Measurements from ENCODE around the gene CUL9.

CUL9 gene

GRCh38 chr6:43196337-43196736 is 14.3 kb downstream of the CUL9 start:
- Histone ChIP-seq H3K9me3 (ENCODE audit: control insufficient read depth, low read length) (no peaks in the 10 kb centered on the region), H3K4me3 (ENCODE audit: insufficient read depth in 1 of 2, low read depth in 1 of 2, low read length in 2 of 2) (no peak overlapping the region), H2BK15ac (ENCODE audit: low read depth, poor library complexity, severe bottlenecking) (no peak overlapping the region), H3K27me3 (ENCODE audit: control insufficient read depth in 1 of 2, insufficient read depth in 1 of 2, low read length in 2 of 2) (no peaks in the 10 kb centered on the region), H2AK5ac (ENCODE audit: low read length, severe bottlenecking) (no peak overlapping the region), H3K9ac (ENCODE audit: low read length) (no peak overlapping the region), H3K14ac (ENCODE audit: low read length in 2 of 2) (no peak overlapping the region), H3K36me3 (ENCODE audit: control insufficient read depth in 1 of 2, insufficient read depth in 2 of 2, low read depth in 1 of 2, low read length in 2 of 2) (peaks cover 69 to 75% of the 10 kb centered on the region in 2 experiments), H2AFZ (ENCODE audit: low read depth, low read length) (no peak overlapping the region), H3K4ac (ENCODE audit: low read depth in 1 of 2, low read length in 2 of 2) (no peak overlapping the region), H3K79me1 (replicated peaks; ENCODE audit: low read length, poor library complexity, severe bottlenecking) (peaks cover 6% of the 10 kb centered on the region), H3K4me1 (ENCODE audit: control insufficient read depth, insufficient read depth, low read depth, low read length) (no peaks in the 10 kb centered on the region), H2BK5ac (ENCODE audit: low read depth, low read length, poor library complexity, severe bottlenecking) (no peak overlapping the region), H3K23ac (ENCODE audit: low read length in 2 of 2) (no peak overlapping the region), H3K4me2 (ENCODE audit: low read length, poor library complexity, severe bottlenecking) (no peak overlapping the region), H2BK12ac (ENCODE audit: low read length in 2 of 2) (no peak overlapping the region), H3K27ac (ENCODE audit: low read length, poor library complexity, severe bottlenecking) (no peak overlapping the region), H3K18ac (ENCODE audit: low read depth in 1 of 2, low read length in 2 of 2) (no peak overlapping the region), H2BK120ac (ENCODE audit: low read depth, low read length) (no peak overlapping the region), H4K91ac (ENCODE audit: low read length) (no peak overlapping the region), H4K8ac (ENCODE audit: low read length) (no peak overlapping the region)
- over 99% methylated on average over 5 of the region's 5 CpGs for WGBS
- no peak for DNase-seq

- Histone ChIP-seq H3K36me3 (ENCODE audit: control insufficient read depth in 1 of 2, insufficient read depth in 2 of 2, low read depth in 1 of 2, low read length in 2 of 2) (peaks cover 74 to 83% of the 10 kb centered on the region in 2 experiments), H3K4ac (ENCODE audit: low read depth in 1 of 2, low read length in 2 of 2) (no peak overlapping the region), H2AK5ac (ENCODE audit: low read length, severe bottlenecking) (no peak overlapping the region), H3K27ac (ENCODE audit: low read length, poor library complexity, severe bottlenecking) (no peak overlapping the region), H3K9ac (ENCODE audit: low read length) (no peak overlapping the region), H2BK120ac (ENCODE audit: low read depth, low read length) (no peak overlapping the region), H2BK15ac (ENCODE audit: low read depth, poor library complexity, severe bottlenecking) (no peak overlapping the region), H3K4me2 (ENCODE audit: low read length, poor library complexity, severe bottlenecking) (no peak overlapping the region), H3K14ac (ENCODE audit: low read length in 2 of 2) (no peak overlapping the region), H2AFZ (ENCODE audit: low read depth, low read length) (no peak overlapping the region), H3K79me1 (replicated peaks; ENCODE audit: low read length, poor library complexity, severe bottlenecking) (no peaks in the 10 kb centered on the region), H3K9me3 (ENCODE audit: control insufficient read depth, low read length) (no peaks in the 10 kb centered on the region), H3K4me3 (ENCODE audit: insufficient read depth in 1 of 2, low read depth in 1 of 2, low read length in 2 of 2) (no peak overlapping the region), H4K91ac (ENCODE audit: low read length) (no peak overlapping the region), H3K23ac (ENCODE audit: low read length in 2 of 2) (no peak overlapping the region), H3K27me3 (ENCODE audit: control insufficient read depth in 1 of 2, insufficient read depth in 1 of 2, low read length in 2 of 2) (no peaks in the 10 kb centered on the region), H2BK5ac (ENCODE audit: low read depth, low read length, poor library complexity, severe bottlenecking) (no peak overlapping the region), H3K18ac (ENCODE audit: low read depth in 1 of 2, low read length in 2 of 2) (no peak overlapping the region), H4K8ac (ENCODE audit: low read length) (no peak overlapping the region), H2BK12ac (ENCODE audit: low read length in 2 of 2) (no peak overlapping the region), H3K4me1 (ENCODE audit: control insufficient read depth, insufficient read depth, low read depth, low read length) (no peaks in the 10 kb centered on the region)
- 99% methylated on average over 5 of the region's 6 CpGs for WGBS
- no peak for DNase-seq
These were observed 17.9 kb downstream of the CUL9 start for GRCh38 chr6:43199912-43200311.

DNA sequence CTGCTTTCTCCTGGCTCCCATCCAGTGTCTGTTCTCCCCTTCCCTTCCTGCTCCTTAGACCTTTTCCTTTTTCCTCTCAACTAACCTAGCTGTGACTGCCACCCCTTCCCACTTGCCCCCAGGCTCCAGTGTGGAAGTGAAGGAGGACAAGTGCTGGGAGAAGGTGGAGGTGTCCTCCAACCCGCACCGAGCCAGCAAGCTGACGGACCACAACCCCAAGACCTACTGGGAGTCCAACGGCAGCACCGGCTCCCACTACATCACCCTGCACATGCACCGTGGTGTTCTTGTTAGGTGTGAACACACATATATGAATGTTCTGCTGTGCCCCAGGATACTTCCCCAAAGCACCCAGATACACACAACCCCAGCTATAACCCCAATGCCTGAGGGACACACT is 18.5 kb downstream of the CUL9 start:
- WGBS, result 94% methylated on average over 6 of the region's 6 CpGs
- H3K18ac ChIP-seq (ENCODE audit: low read depth in 1 of 2, low read length in 2 of 2), result no peak overlapping the region
- no peak overlapping the region for H4K91ac ChIP-seq (ENCODE audit: low read length)
- no peak overlapping the region for H3K4me3 ChIP-seq (ENCODE audit: insufficient read depth in 1 of 2, low read depth in 1 of 2, low read length in 2 of 2)
- H3K79me1 ChIP-seq (replicated peaks; ENCODE audit: low read length, poor library complexity, severe bottlenecking), result no peaks in the 10 kb centered on the region
- H2BK5ac ChIP-seq (ENCODE audit: low read depth, low read length, poor library complexity, severe bottlenecking), result no peak overlapping the region
- no peak overlapping the region for H3K4me2 ChIP-seq (ENCODE audit: low read length, poor library complexity, severe bottlenecking)
- peaks cover 76 to 81% of the 10 kb centered on the region in 2 experiments for H3K36me3 ChIP-seq (ENCODE audit: control insufficient read depth in 1 of 2, insufficient read depth in 2 of 2, low read depth in 1 of 2, low read length in 2 of 2)
- H2BK12ac ChIP-seq (ENCODE audit: low read length in 2 of 2), result no peak overlapping the region
- no peak overlapping the region for H2AFZ ChIP-seq (ENCODE audit: low read depth, low read length)
- no peak for DNase-seq
- H3K9me3 ChIP-seq (ENCODE audit: control insufficient read depth, low read length), result no peaks in the 10 kb centered on the region
- H3K4me1 ChIP-seq (ENCODE audit: control insufficient read depth, insufficient read depth, low read depth, low read length), result no peaks in the 10 kb centered on the region
- no peak overlapping the region for H3K23ac ChIP-seq (ENCODE audit: low read length in 2 of 2)
- no peak overlapping the region for H3K4ac ChIP-seq (ENCODE audit: low read depth in 1 of 2, low read length in 2 of 2)
- H3K9ac ChIP-seq (ENCODE audit: low read length), result no peak overlapping the region
- no peak overlapping the region for H2AK5ac ChIP-seq (ENCODE audit: low read length, severe bottlenecking)
- no peak overlapping the region for H3K27ac ChIP-seq (ENCODE audit: low read length, poor library complexity, severe bottlenecking)
- H4K8ac ChIP-seq (ENCODE audit: low read length), result no peak overlapping the region
- H3K14ac ChIP-seq (ENCODE audit: low read length in 2 of 2), result no peak overlapping the region
- H3K27me3 ChIP-seq (ENCODE audit: control insufficient read depth in 1 of 2, insufficient read depth in 1 of 2, low read length in 2 of 2), result no peaks in the 10 kb centered on the region
- H2BK120ac ChIP-seq (ENCODE audit: low read depth, low read length), result no peak overlapping the region
- no peak overlapping the region for H2BK15ac ChIP-seq (ENCODE audit: low read depth, poor library complexity, severe bottlenecking)

GRCh38 chr6:43202451-43202850 is 20.5 kb downstream of the CUL9 start:
- Histone ChIP-seq H2AK5ac (ENCODE audit: low read length, severe bottlenecking) (no peak overlapping the region), H3K18ac (ENCODE audit: low read depth in 1 of 2, low read length in 2 of 2) (no peak overlapping the region), H2BK12ac (ENCODE audit: low read length in 2 of 2) (no peak overlapping the region), H3K9me3 (ENCODE audit: control insufficient read depth, low read length) (peaks cover 10% of the 10 kb centered on the region), H3K4ac (ENCODE audit: low read depth in 1 of 2, low read length in 2 of 2) (peak overlapping the region in 1 of 2 experiments; percentile 16), H2BK5ac (ENCODE audit: low read depth, low read length, poor library complexity, severe bottlenecking) (no peak overlapping the region), H3K4me3 (ENCODE audit: insufficient read depth in 1 of 2, low read depth in 1 of 2, low read length in 2 of 2) (no peak overlapping the region), H3K27me3 (ENCODE audit: control insufficient read depth in 1 of 2, insufficient read depth in 1 of 2, low read length in 2 of 2) (no peaks in the 10 kb centered on the region), H4K91ac (ENCODE audit: low read length) (peak overlapping the region; percentile 25), H2AFZ (ENCODE audit: low read depth, low read length) (no peak overlapping the region), H3K36me3 (ENCODE audit: control insufficient read depth in 1 of 2, insufficient read depth in 2 of 2, low read depth in 1 of 2, low read length in 2 of 2) (peaks cover 68 to 79% of the 10 kb centered on the region in 2 experiments), H3K79me1 (replicated peaks; ENCODE audit: low read length, poor library complexity, severe bottlenecking) (no peaks in the 10 kb centered on the region), H3K4me1 (ENCODE audit: control insufficient read depth, insufficient read depth, low read depth, low read length) (no peaks in the 10 kb centered on the region), H2BK15ac (ENCODE audit: low read depth, poor library complexity, severe bottlenecking) (no peak overlapping the region), H3K27ac (ENCODE audit: low read length, poor library complexity, severe bottlenecking) (no peak overlapping the region), H3K14ac (ENCODE audit: low read length in 2 of 2) (no peak overlapping the region), H4K8ac (ENCODE audit: low read length) (no peak overlapping the region), H3K9ac (ENCODE audit: low read length) (no peak overlapping the region), H2BK120ac (ENCODE audit: low read depth, low read length) (no peak overlapping the region), H3K4me2 (ENCODE audit: low read length, poor library complexity, severe bottlenecking) (no peak overlapping the region), H3K23ac (ENCODE audit: low read length in 2 of 2) (no peak overlapping the region)
- 100% methylated on average over 2 of the region's 5 CpGs for WGBS
- no peak for DNase-seq

Measured in mesenchymal stem cell (in vitro differentiated cells and primary cell).